ENCODE data around the gene SNORC.
A peak's percentile ranks its signal among the peaks of the same experiment; 100 is the strongest.

Gene SNORC

GRCh38 chr2:232870018-232870765 lies at the start of gene SNORC:
SNORC (plus strand) TSS chr2:232870264; CDS start chr2:232870342, 78 bp downstream.
- no peak within 1 kb of the TSS for H3K27ac ChIP-seq
- TF ChIP-seq, protein P1, sequence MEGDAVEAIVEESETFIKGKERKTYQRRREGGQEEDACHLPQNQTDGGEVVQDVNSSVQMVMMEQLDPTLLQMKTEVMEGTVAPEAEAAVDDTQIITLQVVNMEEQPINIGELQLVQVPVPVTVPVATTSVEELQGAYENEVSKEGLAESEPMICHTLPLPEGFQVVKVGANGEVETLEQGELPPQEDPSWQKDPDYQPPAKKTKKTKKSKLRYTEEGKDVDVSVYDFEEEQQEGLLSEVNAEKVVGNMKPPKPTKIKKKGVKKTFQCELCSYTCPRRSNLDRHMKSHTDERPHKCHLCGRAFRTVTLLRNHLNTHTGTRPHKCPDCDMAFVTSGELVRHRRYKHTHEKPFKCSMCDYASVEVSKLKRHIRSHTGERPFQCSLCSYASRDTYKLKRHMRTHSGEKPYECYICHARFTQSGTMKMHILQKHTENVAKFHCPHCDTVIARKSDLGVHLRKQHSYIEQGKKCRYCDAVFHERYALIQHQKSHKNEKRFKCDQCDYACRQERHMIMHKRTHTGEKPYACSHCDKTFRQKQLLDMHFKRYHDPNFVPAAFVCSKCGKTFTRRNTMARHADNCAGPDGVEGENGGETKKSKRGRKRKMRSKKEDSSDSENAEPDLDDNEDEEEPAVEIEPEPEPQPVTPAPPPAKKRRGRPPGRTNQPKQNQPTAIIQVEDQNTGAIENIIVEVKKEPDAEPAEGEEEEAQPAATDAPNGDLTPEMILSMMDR (conservative IDR thresholded peaks at IDR 0.05): no peak

DNA sequence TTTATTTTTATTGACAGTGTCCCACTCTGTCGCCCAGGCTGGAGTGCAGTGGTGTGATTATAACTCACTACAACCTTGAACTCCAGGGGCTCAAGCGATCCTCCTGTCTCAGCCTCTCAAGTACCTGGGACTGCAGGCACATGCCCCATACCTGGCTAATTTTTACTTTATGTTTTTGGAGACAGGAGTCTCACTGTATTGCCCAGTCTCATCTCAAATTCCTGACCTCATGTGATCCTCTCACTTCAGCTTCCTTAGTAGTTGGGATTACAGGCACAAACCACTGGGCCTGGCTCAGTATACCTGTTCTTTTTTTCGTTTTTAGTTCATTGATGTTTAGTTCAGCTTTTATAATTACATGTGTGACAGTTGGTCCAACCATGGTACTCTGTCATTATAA lies 40.1 kb upstream of the SNORC start:
- H3K27ac ChIP-seq: no peak overlapping the region
- TF ChIP-seq, protein P1 (conservative IDR thresholded peaks at IDR 0.05): no peak

GRCh38 chr2:232831496-232831895 lies 38.6 kb upstream of the SNORC start:
- TF ChIP-seq, protein P1 (conservative IDR thresholded peaks at IDR 0.05): no peak
- H3K27ac ChIP-seq: peak overlapping the region; percentile 45

- TF ChIP-seq, protein P1 (conservative IDR thresholded peaks at IDR 0.05): no peak
- peak overlapping the region; percentile 45 for H3K27ac ChIP-seq
These were observed 36.2 kb upstream of the SNORC start for GRCh38 chr2:232833830-232834229.

DNA sequence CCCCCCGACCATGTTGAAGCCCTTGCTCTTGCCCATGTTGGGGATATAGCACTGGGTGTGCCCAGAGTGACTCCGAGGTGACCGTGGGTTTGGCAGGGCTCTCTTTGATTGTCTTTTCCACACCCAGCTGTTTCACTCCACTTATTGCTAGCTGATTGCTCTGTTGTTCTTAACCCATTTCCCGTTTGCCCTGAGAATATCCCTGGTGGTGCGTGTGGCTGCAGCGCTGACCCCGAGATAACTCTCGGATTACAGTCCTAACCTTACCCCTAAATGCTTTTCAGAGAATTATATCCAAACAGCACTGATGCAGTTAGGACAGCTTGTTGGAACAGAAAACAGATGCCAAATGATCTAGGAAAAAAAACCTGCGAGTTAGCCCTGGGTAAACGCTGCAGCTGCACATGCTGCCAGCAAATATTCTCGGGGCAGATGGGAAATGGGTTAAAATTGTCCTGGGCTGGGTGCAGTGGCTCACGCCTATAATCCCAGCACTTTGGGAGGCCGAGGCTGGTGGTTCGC lies 34.3 kb upstream of the SNORC start:
- TF ChIP-seq, protein P1 (conservative IDR thresholded peaks at IDR 0.05): no peak
- H3K27ac ChIP-seq: 0 out of 2 replicates have a peak overlapping the region, but pooled peaks have one; percentile 1

DNA sequence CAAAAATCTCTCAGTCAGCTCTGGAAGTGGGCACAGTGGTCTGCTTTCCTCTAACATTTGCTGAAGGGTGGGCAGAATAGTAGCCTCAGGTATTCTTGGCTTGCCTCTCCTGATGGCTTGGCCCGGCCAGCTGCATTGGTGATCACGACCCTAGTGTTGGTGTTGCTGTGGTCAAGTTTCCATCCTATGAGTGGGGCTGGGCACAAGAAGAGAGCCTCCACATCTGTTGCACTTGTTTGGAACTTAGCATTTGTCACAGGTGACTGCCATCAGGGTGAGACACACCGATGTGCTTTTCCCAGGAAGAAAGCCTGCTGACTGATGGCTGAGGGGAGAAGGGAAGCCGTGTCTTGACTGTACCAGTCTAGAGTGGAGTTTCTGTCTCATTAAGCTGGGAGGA lies 33.1 kb upstream of the SNORC start:
- TF ChIP-seq, protein P1 (conservative IDR thresholded peaks at IDR 0.05): no peak
- peak overlapping the region; percentile 59; the same call in 1 of the 2 replicates for H3K27ac ChIP-seq

- peak overlapping the region; percentile 59 for H3K27ac ChIP-seq
- TF ChIP-seq, protein P1 (conservative IDR thresholded peaks at IDR 0.05): no peak
These were observed 31.6 kb upstream of the SNORC start for GRCh38 chr2:232838406-232838874.
